HG03159 (cell line): ENCODE results near the gene SF3B2.
A peak's percentile ranks its signal among the peaks of the same experiment; 100 is the strongest.

Source experiments
- ATAC-seq: cut with Tn5 transposase; IDR thresholded peaks from one replicate; pipeline ENCODE4 v1.9.1; 2021; ENCODE audit warnings: mild to moderate bottlenecking, moderate library complexity; ENCODE audit not compliant: unreplicated experiment

SF3B2 gene

DNA sequence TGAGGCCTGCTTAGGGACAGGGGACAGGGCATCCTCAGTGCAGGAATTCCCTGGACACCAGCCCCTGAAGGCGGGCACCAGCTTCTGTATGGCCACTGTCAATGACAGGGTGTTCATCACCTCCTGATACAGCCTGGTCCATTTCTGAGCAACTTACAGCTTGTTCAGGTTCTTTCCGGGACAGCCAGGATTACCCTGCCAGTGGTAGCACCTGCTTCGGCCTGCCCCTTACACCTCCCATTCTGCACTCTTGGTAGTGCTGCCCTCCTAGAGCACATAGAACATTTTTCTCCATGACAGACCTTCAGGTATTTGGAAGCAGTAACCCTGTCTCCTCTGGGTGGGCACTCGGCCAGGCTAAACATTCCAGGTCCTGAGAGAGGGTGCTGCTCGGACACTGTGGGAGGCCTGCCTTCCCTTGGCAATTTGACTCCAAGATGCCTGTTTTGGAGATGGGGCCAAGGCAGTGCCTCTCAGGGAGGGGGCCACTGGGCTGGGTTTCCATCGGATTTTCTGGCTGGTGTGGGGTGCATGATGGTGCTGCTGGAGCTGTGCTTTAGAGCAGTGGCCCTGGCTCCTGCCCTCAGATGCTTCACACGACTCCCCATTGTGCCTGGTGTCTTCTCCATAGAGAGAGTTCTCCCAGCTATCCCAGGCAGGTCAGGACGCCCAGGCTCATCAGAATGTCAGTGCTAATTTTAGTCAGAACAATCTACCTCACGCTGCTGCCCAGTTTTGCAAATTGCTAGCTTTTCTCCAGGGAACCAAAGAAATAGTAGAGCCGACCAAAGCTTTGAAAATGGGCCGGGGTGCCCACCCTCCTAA is 4.4 kb upstream of the SF3B2 start:
- no peak for ATAC-seq

DNA sequence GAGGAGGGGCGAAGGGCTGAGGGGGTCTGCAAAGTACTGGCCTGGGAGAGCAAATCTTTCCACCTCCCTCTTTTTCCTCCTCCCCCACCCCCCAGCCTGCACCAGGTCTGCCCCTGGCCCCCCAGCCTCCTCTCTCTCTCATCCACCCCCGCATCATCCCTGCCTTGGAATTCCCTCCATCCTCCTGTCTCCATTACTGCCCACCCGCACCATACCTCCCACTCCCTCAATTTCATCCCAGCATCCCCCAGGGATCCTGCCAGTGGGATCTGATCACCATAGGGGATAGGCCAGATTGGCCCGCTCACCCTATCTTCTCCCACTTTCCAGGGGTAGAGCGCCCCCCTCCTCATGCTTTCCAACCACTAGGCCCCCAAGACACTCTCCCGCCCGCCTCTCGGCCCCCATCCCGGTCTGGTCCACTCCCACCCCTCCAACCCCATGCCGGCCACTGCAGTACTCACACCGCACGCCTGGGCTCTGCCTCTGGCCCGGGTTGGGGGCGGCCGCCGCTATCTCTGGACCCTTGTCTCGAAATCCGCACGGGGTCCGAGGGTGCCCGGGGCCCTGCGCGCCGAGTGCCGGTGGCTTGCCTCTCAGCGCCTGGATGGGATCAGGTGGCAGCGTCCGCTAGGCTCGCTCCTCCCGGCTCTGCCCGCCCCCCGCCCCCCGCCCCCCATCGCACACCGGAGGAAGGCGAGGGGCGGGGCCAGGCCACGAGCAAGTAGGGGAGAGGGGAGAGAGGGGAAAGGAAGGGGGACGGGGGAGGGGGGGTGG is 3.4 kb upstream of the SF3B2 start, which contains the start of gene GAL3ST3:
GAL3ST3 (minus strand) TSS at position 615 of the 777 bp plus-strand sequence. CDS start 3,746 bp downstream, outside the sequence.
- no peak for ATAC-seq

- ATAC-seq: no peak
These were observed 1.5 kb upstream of the SF3B2 start for GRCh38 chr11:66050581-66051231.

GRCh38 chr11:66051371-66051765 is 796 bp upstream of the SF3B2 start:
- ATAC-seq: no peak

DNA sequence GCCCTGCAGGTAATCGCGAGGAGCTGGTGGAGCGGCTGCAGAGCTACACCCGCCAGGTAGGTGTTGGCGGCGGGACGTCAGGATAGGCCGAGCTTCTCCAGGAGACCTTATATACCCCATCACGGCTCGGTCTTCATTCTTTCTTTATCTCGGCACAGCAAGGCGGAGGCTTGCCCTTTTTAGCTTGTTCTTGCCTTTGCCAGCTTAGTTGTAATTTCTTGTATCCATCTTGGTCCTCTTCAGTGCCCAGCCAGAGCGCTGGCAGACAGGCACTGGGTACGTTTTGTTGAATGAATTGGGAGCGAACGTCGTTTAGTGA is 459 bp downstream of the SF3B2 start:
- ATAC-seq: no peak

DNA sequence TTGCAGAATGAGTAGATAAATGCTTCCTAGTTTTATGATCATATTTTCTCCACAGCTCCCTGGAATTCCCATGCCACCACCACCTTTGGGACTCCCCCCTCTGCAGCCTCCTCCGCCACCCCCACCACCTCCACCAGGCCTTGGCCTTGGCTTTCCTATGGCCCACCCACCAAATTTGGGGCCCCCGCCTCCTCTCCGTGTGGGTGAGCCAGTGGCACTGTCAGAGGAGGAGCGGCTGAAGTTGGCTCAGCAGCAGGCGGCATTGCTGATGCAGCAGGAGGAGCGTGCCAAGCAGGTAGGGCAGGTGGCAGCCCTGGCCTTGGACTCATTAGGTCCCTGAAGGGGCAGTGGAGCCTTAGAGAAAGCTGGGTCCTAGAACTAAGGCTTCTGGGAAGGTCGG is 2.9 kb downstream of the SF3B2 start:
- ATAC-seq: no peak

- ATAC-seq: no peak
These were observed 4.3 kb downstream of the SF3B2 start for GRCh38 chr11:66056501-66056900.

GRCh38 chr11:66059966-66060680 is 8.0 kb downstream of the SF3B2 start:
- ATAC-seq: no peak

- ATAC-seq: no peak
These were observed 9.1 kb downstream of the SF3B2 start for GRCh38 chr11:66061268-66061667.

- no peak for ATAC-seq
These were observed 10.2 kb downstream of the SF3B2 start for GRCh38 chr11:66062408-66062807.

DNA sequence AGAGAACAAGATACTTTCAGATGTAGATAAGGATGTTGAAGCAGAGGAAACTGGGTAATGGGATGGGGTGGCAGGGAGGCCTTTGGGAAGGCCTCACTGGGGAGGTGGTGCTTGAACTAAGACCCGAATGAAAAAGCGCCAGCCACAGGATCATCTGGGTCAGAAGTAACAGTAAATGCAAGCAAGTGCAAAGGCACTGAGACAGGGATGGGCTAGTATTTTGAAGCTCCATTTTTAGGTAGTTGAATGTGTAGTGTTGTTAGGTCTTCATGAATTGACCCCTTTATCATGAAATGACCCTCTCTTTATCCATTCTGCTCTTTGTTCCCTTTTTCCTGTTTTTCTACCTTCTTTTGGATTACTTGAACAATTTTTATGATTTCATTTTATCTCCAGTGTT is 11.7 kb downstream of the SF3B2 start:
- ATAC-seq: no peak

GRCh38 chr11:66064571-66064970 is 12.4 kb downstream of the SF3B2 start:
- no peak for ATAC-seq

GRCh38 chr11:66066751-66067150 is 14.6 kb downstream of the SF3B2 start:
- ATAC-seq: no peak

- no peak for ATAC-seq
These were observed 15.5 kb downstream of the SF3B2 start for GRCh38 chr11:66067640-66068039.

DNA sequence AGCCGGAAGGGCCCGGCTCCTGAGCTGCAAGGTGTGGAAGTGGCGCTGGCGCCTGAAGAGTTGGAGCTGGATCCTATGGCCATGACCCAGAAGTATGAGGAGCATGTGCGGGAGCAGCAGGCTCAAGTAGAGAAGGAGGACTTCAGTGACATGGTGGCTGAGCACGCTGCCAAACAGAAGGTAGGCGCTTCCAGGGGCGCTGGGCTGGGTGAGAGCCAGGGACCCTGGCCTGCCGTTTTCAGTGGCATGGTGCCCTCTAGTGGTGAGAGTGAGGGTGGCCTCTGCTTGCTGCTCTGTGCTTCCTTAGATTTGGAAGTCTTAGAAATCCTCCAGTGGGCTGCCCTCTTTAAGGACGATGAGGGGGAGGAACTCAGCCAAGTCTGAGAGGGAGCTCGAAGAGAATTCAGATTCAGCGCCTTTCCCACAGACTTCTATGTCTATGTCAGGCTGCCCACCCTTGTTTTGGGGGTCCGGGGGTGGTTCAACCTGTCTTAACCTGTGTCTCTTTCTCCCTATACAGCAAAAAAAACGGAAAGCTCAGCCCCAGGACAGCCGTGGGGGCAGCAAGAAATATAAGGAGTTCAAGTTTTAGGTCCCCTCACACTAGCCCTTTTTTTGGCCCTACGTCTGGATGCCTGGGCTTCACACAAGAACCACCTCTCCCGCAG is 16.1 kb downstream of the SF3B2 start:
- ATAC-seq: no peak

DNA sequence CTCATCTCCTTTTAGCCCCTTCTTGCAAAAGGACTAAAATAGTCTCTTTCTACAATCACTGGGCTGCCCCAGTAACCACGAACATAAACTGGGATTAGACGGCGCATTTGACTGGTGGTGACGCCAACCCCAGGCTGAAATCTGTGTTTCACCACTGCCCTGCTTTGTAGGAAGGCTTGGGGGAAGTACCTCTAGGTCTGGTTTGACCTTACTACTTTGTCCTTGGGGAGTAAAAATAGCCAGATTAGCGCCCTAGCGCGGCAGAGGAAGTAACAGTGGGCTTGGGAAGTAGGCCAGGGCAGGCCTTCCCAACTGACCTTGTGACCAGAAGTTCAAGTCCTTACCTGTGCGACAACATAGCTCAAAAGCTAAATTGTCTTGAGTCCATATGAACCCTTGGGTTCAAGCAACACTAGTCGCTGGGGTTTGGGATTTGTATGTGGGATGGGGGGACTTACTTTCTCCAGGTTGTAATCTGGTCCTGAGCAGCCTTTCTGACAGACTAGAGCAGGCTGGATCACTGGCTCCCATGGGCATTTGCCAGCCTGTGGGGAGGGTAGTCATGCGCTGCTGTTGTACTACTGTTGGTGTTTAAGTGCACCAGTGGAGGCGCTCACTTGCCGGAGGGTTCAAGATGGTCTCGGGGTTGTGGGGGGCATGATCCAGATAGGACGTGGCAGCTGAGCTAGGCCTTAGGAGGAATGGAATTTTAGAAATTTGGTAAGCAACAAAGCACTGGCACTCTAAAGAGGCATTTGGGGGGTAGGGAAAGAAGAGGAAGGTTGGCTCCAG is 17.0 kb downstream of the SF3B2 start:
- peak; percentile 8 for ATAC-seq

- peak; percentile 46 for ATAC-seq
These were observed 17.8 kb downstream of the SF3B2 start, which contains the start of gene PACS1 for GRCh38 chr11:66069715-66070603. PACS1 (plus strand) TSS chr11:66070272; CDS start chr11:66070487, 215 bp downstream.

- ATAC-seq: peak; percentile 15
These were observed 18.6 kb downstream of the SF3B2 start for GRCh38 chr11:66070604-66071380.
